PFSK-1 (cell line): ENCODE results near the gene HOXA6.

Experiments used
- FOXP2 ChIP-seq: optimal IDR thresholded peaks from 2 replicates; pipeline ENCODE3; 2011; ENCODE audit warnings: borderline replicate concordance, control low read depth, inconsistent platforms; ENCODE audit not compliant: insufficient read depth; ENCODE audit errors: extremely low read length, extremely low read depth
- POLR2AphosphoS5 ChIP-seq: IDR thresholded peaks from 2 replicates; pipeline ENCODE4 v1.6.1; 2012; ENCODE audit warnings: low read depth, mild to moderate bottlenecking, control low read depth, low read length, moderate library complexity
- SIN3A ChIP-seq: IDR thresholded peaks from 2 replicates; pipeline ENCODE4 v1.6.1; 2012; ENCODE audit warnings: mild to moderate bottlenecking, low read length, moderate library complexity, borderline replicate concordance; ENCODE audit not compliant: insufficient read depth
- TAF1 ChIP-seq: IDR thresholded peaks from 2 replicates; pipeline ENCODE4 v1.6.1; 2012; ENCODE audit warnings: low read length, control low read depth, borderline replicate concordance; ENCODE audit not compliant: insufficient read depth
- TF ChIP-seq, protein P1 (sequence below), 2 experiments: IDR thresholded peaks; 2 replicates each; pipeline versions ENCODE4 v1.6.1 to v1.8.0; 2011 to 2012; ENCODE audit warnings: low read depth in 2 of 2, low read length in 2 of 2, control low read depth in 1 of 2, inconsistent platforms in 1 of 2, mild to moderate bottlenecking in 1 of 2, moderate library complexity in 1 of 2; ENCODE audit not compliant: insufficient read depth in 1 of 2

Gene HOXA6

GRCh38 chr7:27111042-27111750 is 36.4 kb downstream of the HOXA6 start:
- TF ChIP-seq POLR2AphosphoS5 (no peak), SIN3A (no peak), TAF1 (no peak), FOXP2 (no peak)
- TF ChIP-seq, protein P1, sequence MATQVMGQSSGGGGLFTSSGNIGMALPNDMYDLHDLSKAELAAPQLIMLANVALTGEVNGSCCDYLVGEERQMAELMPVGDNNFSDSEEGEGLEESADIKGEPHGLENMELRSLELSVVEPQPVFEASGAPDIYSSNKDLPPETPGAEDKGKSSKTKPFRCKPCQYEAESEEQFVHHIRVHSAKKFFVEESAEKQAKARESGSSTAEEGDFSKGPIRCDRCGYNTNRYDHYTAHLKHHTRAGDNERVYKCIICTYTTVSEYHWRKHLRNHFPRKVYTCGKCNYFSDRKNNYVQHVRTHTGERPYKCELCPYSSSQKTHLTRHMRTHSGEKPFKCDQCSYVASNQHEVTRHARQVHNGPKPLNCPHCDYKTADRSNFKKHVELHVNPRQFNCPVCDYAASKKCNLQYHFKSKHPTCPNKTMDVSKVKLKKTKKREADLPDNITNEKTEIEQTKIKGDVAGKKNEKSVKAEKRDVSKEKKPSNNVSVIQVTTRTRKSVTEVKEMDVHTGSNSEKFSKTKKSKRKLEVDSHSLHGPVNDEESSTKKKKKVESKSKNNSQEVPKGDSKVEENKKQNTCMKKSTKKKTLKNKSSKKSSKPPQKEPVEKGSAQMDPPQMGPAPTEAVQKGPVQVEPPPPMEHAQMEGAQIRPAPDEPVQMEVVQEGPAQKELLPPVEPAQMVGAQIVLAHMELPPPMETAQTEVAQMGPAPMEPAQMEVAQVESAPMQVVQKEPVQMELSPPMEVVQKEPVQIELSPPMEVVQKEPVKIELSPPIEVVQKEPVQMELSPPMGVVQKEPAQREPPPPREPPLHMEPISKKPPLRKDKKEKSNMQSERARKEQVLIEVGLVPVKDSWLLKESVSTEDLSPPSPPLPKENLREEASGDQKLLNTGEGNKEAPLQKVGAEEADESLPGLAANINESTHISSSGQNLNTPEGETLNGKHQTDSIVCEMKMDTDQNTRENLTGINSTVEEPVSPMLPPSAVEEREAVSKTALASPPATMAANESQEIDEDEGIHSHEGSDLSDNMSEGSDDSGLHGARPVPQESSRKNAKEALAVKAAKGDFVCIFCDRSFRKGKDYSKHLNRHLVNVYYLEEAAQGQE (IDR thresholded peaks at IDR 0.05; ENCODE audit: insufficient read depth in 1 of 2, low read depth in 2 of 2, low read length in 2 of 2): no peak

- TF ChIP-seq, protein P1 (IDR thresholded peaks at IDR 0.05; ENCODE audit: insufficient read depth in 1 of 2, low read depth in 2 of 2, low read length in 2 of 2): no peak
- TF ChIP-seq FOXP2: no peak
- TF ChIP-seq TAF1: no peak
Measured at GRCh38 chr7:27110186-27111031, 37.2 kb downstream of the HOXA6 start.

DNA sequence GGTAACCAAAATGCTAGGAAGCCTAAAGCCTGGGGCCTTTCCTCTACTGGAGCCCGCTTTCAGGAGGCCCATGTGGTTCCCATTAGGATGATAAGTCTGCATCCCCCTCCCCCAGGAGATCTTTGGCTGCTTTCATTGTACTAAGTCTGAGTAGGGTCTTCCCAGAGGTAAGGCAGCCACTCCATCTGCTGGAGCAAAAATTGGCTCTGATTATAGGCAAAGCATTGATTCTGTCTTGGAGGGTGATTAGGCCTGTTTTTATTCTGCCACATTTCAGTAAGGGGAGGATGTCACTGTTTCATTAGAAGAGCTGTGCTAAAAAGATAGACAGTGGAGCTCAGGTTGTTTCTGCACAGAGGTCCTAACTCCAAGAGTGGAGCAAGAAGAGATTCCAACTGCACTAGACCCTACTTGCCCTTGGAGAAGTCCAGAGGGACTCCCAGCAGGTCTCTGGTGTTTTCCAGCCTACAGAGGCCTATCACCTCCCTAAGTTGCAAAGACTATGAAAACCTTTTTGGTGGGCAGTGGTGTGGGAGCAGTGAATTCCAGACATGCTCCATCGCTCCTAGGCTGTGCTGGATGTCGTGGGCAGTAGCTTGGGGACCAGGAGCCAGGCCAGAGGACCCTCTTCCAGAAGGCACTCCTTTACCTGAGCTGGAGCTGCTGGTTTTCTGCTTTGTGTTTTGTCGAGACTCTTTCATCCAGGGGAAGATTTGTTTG is 37.9 kb downstream of the HOXA6 start:
- TF ChIP-seq POLR2AphosphoS5 (no peak), FOXP2 (no peak), TAF1 (no peak), SIN3A (no peak)
- TF ChIP-seq, protein P1 (IDR thresholded peaks at IDR 0.05; ENCODE audit: insufficient read depth in 1 of 2, low read depth in 2 of 2, low read length in 2 of 2): no peak

DNA sequence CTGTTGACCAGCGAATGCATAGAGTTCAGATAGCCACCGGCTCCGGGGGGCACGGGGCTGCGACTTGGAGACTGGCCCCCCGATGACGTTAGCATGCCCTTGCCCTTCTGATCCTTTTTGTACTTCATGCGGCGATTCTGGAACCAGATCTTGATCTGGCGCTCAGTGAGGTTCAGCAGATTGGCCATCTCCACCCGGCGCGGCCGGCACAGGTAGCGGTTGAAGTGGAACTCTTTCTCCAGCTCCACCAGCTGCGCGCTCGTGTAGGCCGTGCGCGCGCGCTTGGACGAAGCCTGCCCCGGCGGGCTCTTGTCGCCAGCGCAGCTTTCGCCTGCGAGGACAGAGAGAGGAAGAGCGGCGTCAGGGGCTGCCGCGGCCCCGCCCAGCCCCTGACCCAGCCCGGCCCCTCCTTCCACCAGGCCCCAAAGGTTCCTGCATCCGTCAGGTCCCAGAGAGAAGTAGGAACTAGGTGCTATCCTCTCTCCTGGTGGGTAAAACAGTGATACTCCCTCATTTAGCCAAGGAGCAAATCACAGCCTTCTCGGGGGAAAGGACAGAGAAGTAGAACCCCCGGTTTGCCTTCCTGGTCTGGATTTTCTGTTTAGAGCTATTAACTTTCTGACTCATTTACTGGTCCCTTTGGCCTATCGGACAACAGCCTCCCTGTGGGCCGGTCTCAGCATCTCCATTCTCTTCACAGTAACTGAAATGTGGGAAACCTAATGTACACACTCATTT is 39.0 kb downstream of the HOXA6 start:
- TF ChIP-seq SIN3A (no peak), FOXP2 (no peak), POLR2AphosphoS5 (no peak), TAF1 (no peak)
- TF ChIP-seq, protein P1 (IDR thresholded peaks at IDR 0.05; ENCODE audit: insufficient read depth in 1 of 2, low read depth in 2 of 2, low read length in 2 of 2): no peak
